Osteoblast (primary cell): Measurements from ENCODE around the gene PITRM1. TPM values are rescaled to one million over a fixed set of nuclear protein-coding genes. Genes with fewer than 3 reads are reported as not detected.

Experiments used
- DNase-seq: peaks from one replicate; pipeline ENCODE4 v3.0.0; 2011; ENCODE audit warnings: low spot score, mixed read lengths; ENCODE audit not compliant: insufficient read length; ENCODE audit errors: missing footprints
- H2AFZ ChIP-seq: 2 replicates; pipeline ENCODE4 v1.6.0; 2011; ENCODE audit warnings: mild to moderate bottlenecking, low read length
- H3K27ac ChIP-seq: 2 replicates; pipeline ENCODE4 v1.5.1; 2011; ENCODE audit warnings: mild to moderate bottlenecking, low read depth, low read length, moderate library complexity
- H3K27me3 ChIP-seq: 2 replicates; pipeline ENCODE4 v1.6.0; 2012; ENCODE audit warnings: mild to moderate bottlenecking, control low read depth, inconsistent platforms, low read length, moderate library complexity; ENCODE audit not compliant: insufficient read depth
- H3K36me3 ChIP-seq: 2 replicates; pipeline ENCODE4 v1.5.1; 2011; ENCODE audit warnings: mild to moderate bottlenecking, low read length, control low read depth, moderate library complexity; ENCODE audit not compliant: insufficient read depth
- H3K4me1 ChIP-seq: 2 replicates; pipeline ENCODE4 v1.5.1; 2011; ENCODE audit warnings: mild to moderate bottlenecking, low read length, control low read depth, moderate library complexity; ENCODE audit not compliant: insufficient read depth
- H3K4me2 ChIP-seq: 2 replicates; pipeline ENCODE4 v1.6.0; 2011; ENCODE audit warnings: mild to moderate bottlenecking, low read length; ENCODE audit not compliant: insufficient read depth
- H3K4me3 ChIP-seq: fragments of 200-600 bp; sonication (generic); 3 replicates; pipeline ENCODE4 v1.5.1; 2012; ENCODE audit warnings: mild to moderate bottlenecking, low read length, inconsistent platforms; ENCODE audit not compliant: insufficient read depth
- H3K79me2 ChIP-seq: 2 replicates; pipeline ENCODE4 v1.6.0; 2012; ENCODE audit warnings: mild to moderate bottlenecking, low read length, control low read depth, inconsistent platforms; ENCODE audit not compliant: insufficient read depth
- H3K9me3 ChIP-seq: 2 replicates; pipeline ENCODE4 v1.5.1; 2011; ENCODE audit warnings: low read depth, low read length, control low read depth
- H4K20me1 ChIP-seq: 2 replicates; pipeline ENCODE4 v1.6.0; 2012; ENCODE audit warnings: mild to moderate bottlenecking, low read length, control low read depth; ENCODE audit not compliant: insufficient read depth
- CTCF ChIP-seq: IDR thresholded peaks from 2 replicates; pipeline ENCODE4 v1.5.1; 2011; ENCODE audit warnings: mild to moderate bottlenecking, low read depth, low read length, moderate library complexity; ENCODE audit errors: extremely low read depth
- total RNA-seq: library from RNA; depleted of rRNA; stranded (reverse); fragments of >200 nt; gene quantifications from 2 replicates; pipeline ENCODE4 v1.2.3, GENCODE V29; 2012

The PITRM1 gene
- total RNA-seq, 1 donor, result 89.8 TPM

GRCh38 chr10:3213208-3213607 is 40.6 kb upstream of the PITRM1 start:
- Histone ChIP-seq H3K9me3 (no peaks in the 10 kb centered on the region), H3K79me2 (no peaks in the 10 kb centered on the region), H3K4me2 (no peak overlapping the region), H3K27me3 (peaks cover 4% of the 10 kb centered on the region), H3K36me3 (no peaks in the 10 kb centered on the region), H3K4me3 (no peak overlapping the region), H3K27ac (no peak overlapping the region), H4K20me1 (no peaks in the 10 kb centered on the region), H3K4me1 (peaks cover 5% of the 10 kb centered on the region), H2AFZ (no peak overlapping the region)
- TF ChIP-seq CTCF, result no peak
- no peak for DNase-seq

- Histone ChIP-seq H3K4me2 (no peak overlapping the region), H3K9me3 (no peaks in the 10 kb centered on the region), H3K36me3 (no peaks in the 10 kb centered on the region), H3K27me3 (peaks cover 14% of the 10 kb centered on the region), H3K4me1 (no peaks in the 10 kb centered on the region), H3K79me2 (no peaks in the 10 kb centered on the region), H4K20me1 (no peaks in the 10 kb centered on the region), H2AFZ (no peak overlapping the region), H3K4me3 (no peak overlapping the region), H3K27ac (no peak overlapping the region)
- no peak for TF ChIP-seq CTCF
- no peak for DNase-seq
Observed at GRCh38 chr10:3210251-3210877, 37.8 kb upstream of the PITRM1 start.

GRCh38 chr10:3208481-3209406 is 36.2 kb upstream of the PITRM1 start:
- no peak overlapping the region for H3K4me3 ChIP-seq
- DNase-seq, result no peak
- H3K27me3 ChIP-seq, result peaks cover 17% of the 10 kb centered on the region
- H3K36me3 ChIP-seq, result no peaks in the 10 kb centered on the region
- no peaks in the 10 kb centered on the region for H3K79me2 ChIP-seq
- no peaks in the 10 kb centered on the region for H3K9me3 ChIP-seq
- no peak overlapping the region for H2AFZ ChIP-seq
- H3K4me2 ChIP-seq, result no peak overlapping the region
- no peaks in the 10 kb centered on the region for H4K20me1 ChIP-seq
- no peak for TF ChIP-seq CTCF
- H3K4me1 ChIP-seq, result no peaks in the 10 kb centered on the region
- H3K27ac ChIP-seq, result no peak overlapping the region

- no peak overlapping the region for H3K4me2 ChIP-seq
- no peaks in the 10 kb centered on the region for H3K4me1 ChIP-seq
- H3K9me3 ChIP-seq, result no peaks in the 10 kb centered on the region
- peaks cover 19% of the 10 kb centered on the region for H3K27me3 ChIP-seq
- H3K36me3 ChIP-seq, result no peaks in the 10 kb centered on the region
- no peak overlapping the region for H2AFZ ChIP-seq
- TF ChIP-seq CTCF, result no peak
- no peak overlapping the region for H3K27ac ChIP-seq
- no peaks in the 10 kb centered on the region for H3K79me2 ChIP-seq
- no peak for DNase-seq
- H3K4me3 ChIP-seq, result no peak overlapping the region
- H4K20me1 ChIP-seq, result no peaks in the 10 kb centered on the region
Observed at GRCh38 chr10:3207351-3207750, 34.8 kb upstream of the PITRM1 start.
